Measurements from ENCODE around the gene GP9. TPM values are rescaled to one million over a fixed set of nuclear protein-coding genes. Genes with fewer than 3 reads are reported as not detected.

Gene GP9
- total RNA-seq, 1 experiment from 2014 or later: not detected

- no peaks in the 10 kb centered on the region for H3K4me1 ChIP-seq (ENCODE audit: insufficient read depth, low read length)
- H2BK120ac ChIP-seq (ENCODE audit: low read depth, low read length, poor library complexity, severe bottlenecking): no peak overlapping the region
- no peaks in the 10 kb centered on the region for H3K79me1 ChIP-seq (ENCODE audit: insufficient read depth, low read depth, low read length, poor library complexity, severe bottlenecking)
- H3K18ac ChIP-seq (ENCODE audit: insufficient read length, low read depth, low read length): no peak overlapping the region
- H3K4me3 Mint-ChIP-seq: no peak overlapping the region; a peak in 1 of 5 replicates
- no peak overlapping the region for H4K5ac ChIP-seq (ENCODE audit: insufficient read length, low read depth, low read length)
- no peak overlapping the region for H3K27ac Mint-ChIP-seq
- no peak overlapping the region for H2BK12ac ChIP-seq (ENCODE audit: insufficient read length, low read depth, low read length)
- H3K79me2 ChIP-seq (ENCODE audit: insufficient read depth, low read length): no peaks in the 10 kb centered on the region
- WGBS (ENCODE audit: extremely low coverage, insufficient read length, low lambda C conversion rate): no CpG with 5 or more reads among the region's 1 CpG
- no peak overlapping the region for H2BK20ac ChIP-seq (ENCODE audit: low read depth, low read length, poor library complexity, severe bottlenecking)
- no peak overlapping the region for H3K14ac ChIP-seq (ENCODE audit: insufficient read depth, low read length)
- no peak overlapping the region for H2BK15ac ChIP-seq (ENCODE audit: low read depth, low read length)
- peaks cover 0 to 3% (median 0%) of the 10 kb centered on the region in 3 experiments; a peak in 1 of 7 replicates for H3K36me3 Mint-ChIP-seq (ENCODE audit: insufficient read depth in 1 of 3, low read depth in 3 of 3)
- H3T11ph ChIP-seq (ENCODE audit: low read length): no peak overlapping the region
- no peak overlapping the region for H2AK5ac ChIP-seq (ENCODE audit: insufficient read length, low read length)
- peaks cover 0 to 3% of the 10 kb centered on the region in 2 experiments; a peak in 1 of 5 replicates for H3K9me3 Mint-ChIP-seq
- H3K9me3 ChIP-seq (ENCODE audit: control insufficient read depth, low read depth, low read length): no peaks in the 10 kb centered on the region
- H4K91ac ChIP-seq (ENCODE audit: insufficient read length, low read depth, low read length): no peak overlapping the region
- no peak overlapping the region for H2BK5ac ChIP-seq (ENCODE audit: insufficient read length, low read length)
- TF ChIP-seq CTCF (conservative IDR thresholded peaks at IDR 0.05): no peak
- peaks cover 56% of the 10 kb centered on the region for H3K27me3 Mint-ChIP-seq (ENCODE audit: low read depth)
- no peak overlapping the region for H3K56ac ChIP-seq (ENCODE audit: insufficient read length, low read depth, low read length)
- no peak overlapping the region for H3K9ac ChIP-seq (ENCODE audit: extremely low read depth, insufficient read length, low read length)
- no peak overlapping the region for H3K4ac ChIP-seq (ENCODE audit: low read depth, low read length)
- H3K23ac ChIP-seq (ENCODE audit: insufficient read length, low read depth, low read length): no peak overlapping the region
- no peak overlapping the region for H3K4me2 ChIP-seq (ENCODE audit: insufficient read depth, insufficient read length, low read length)
- DNase-seq: no peak
- no peaks in the 10 kb centered on the region for H4K20me1 ChIP-seq (ENCODE audit: control insufficient read depth, insufficient read depth, insufficient read length)
- H3K27me3 ChIP-seq (ENCODE audit: insufficient read depth, low read length): peaks cover 3% of the 10 kb centered on the region; the same call in 1 of the 2 replicates
- H3K23me2 ChIP-seq (ENCODE audit: insufficient read length, low read depth, low read length, poor library complexity, severe bottlenecking): no peaks in the 10 kb centered on the region
- H2AFZ ChIP-seq (ENCODE audit: low read length): no peak overlapping the region
- peaks cover 2 to 5% of the 10 kb centered on the region in 2 experiments; a peak in 3 of 4 replicates for H3K4me1 Mint-ChIP-seq
- no peak overlapping the region for H3K27ac ChIP-seq (ENCODE audit: insufficient read length, low read depth, low read length)
- no peak overlapping the region for H4K8ac ChIP-seq (replicated peaks; ENCODE audit: insufficient read length, low read depth, low read length)
Measured at GRCh38 chr3:129023008-129023358, 37.6 kb upstream of the GP9 start.

Data from H9 (cell line).